Activated naive CD8-positive, alpha-beta T cell treated with anti-CD3 and anti-CD28 coated beads for 36 hours (primary cell): ENCODE data around the gene CCL20. TPM values are rescaled to one million over a fixed set of nuclear protein-coding genes. Genes with fewer than 3 reads are reported as not detected.
"Not testable (repeated sequence)": the region's sequence is repeated elsewhere in the genome, so short reads cannot be mapped to it uniquely, and the experiment has no call there.

Experiments used
- DNase-seq: peaks from one replicate; pipeline ENCODE4 v3.0.0; 2021
- H3K27ac Mint-ChIP-seq: one replicate; pipeline ENCODE4 v1.8.0; 2022; ENCODE audit warnings: mild to moderate bottlenecking, moderate library complexity, mixed read lengths
- H3K27me3 Mint-ChIP-seq: one replicate; pipeline ENCODE4 v1.8.0; 2022; ENCODE audit warnings: mild to moderate bottlenecking, mixed read lengths
- H3K36me3 Mint-ChIP-seq: one replicate; pipeline ENCODE4 v1.8.0; 2021; ENCODE audit warnings: mild to moderate bottlenecking, mixed read lengths
- H3K4me1 Mint-ChIP-seq: one replicate; pipeline ENCODE4 v1.8.0; 2021; ENCODE audit warnings: mixed read lengths
- H3K4me3 Mint-ChIP-seq: one replicate; pipeline ENCODE4 v1.8.0; 2022; ENCODE audit warnings: mild to moderate bottlenecking, moderate library complexity, mixed read lengths
- H3K9me3 Mint-ChIP-seq: one replicate; pipeline ENCODE4 v1.8.0; 2022; ENCODE audit warnings: mixed read lengths
- total RNA-seq, 2 experiments: library from RNA; stranded (reverse); gene quantifications; one replicate each; pipeline ENCODE4 v1.2.3, GENCODE V29; 2021

Gene CCL20
- total RNA-seq, 2 experiments from 2014 or later, result 3.1 to 4.4 TPM

DNA sequence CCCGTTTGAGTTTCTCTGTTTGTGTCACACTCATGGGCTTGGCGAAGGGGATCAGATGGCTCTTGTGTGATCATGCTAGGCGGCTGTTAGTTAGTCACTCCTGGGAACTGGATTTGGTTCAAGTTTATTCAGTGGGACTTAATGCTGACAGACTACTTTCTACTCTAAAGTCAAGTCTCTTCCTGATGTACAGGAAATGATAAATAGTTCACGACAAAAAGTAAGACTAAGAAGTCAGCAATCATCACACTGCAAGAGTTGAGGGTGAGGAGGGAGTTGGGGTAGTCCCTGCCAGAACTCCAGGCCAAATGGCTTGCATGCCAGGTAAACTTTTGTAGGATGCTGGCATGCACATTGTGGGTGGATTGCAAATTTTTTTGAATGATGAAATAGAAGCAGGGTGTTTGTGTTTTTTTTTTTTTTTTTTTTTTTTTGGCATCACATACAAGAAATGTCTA is 25.1 kb upstream of the CCL20 start:
- Mint-ChIP-seq H3K36me3 (peaks cover 1% of the 10 kb centered on the region), H3K27me3 (peaks cover 49% of the 10 kb centered on the region), H3K4me1 (peaks cover 6% of the 10 kb centered on the region), H3K27ac (no peak overlapping the region), H3K4me3 (no peak overlapping the region), H3K9me3 (no peaks in the 10 kb centered on the region)
- DNase-seq, result no peak

- Mint-ChIP-seq H3K27me3 (peaks cover 49% of the 10 kb centered on the region), H3K36me3 (peaks cover 1% of the 10 kb centered on the region), H3K27ac (no peak overlapping the region), H3K4me3 (no peak overlapping the region), H3K9me3 (no peaks in the 10 kb centered on the region), H3K4me1 (no peaks in the 10 kb centered on the region)
- DNase-seq, result no peak
Measured at GRCh38 chr2:227789803-227790202, 23.8 kb upstream of the CCL20 start.

- H3K4me1 Mint-ChIP-seq, result no peaks in the 10 kb centered on the region
- H3K36me3 Mint-ChIP-seq, result peaks cover 1% of the 10 kb centered on the region
- H3K27me3 Mint-ChIP-seq, result peaks cover 34% of the 10 kb centered on the region
- no peak overlapping the region for H3K27ac Mint-ChIP-seq
- no peak overlapping the region for H3K4me3 Mint-ChIP-seq
- no peak for DNase-seq
- no peaks in the 10 kb centered on the region for H3K9me3 Mint-ChIP-seq
Measured at GRCh38 chr2:227793148-227793712, 20.4 kb upstream of the CCL20 start.

GRCh38 chr2:227796045-227796711 is 17.5 kb upstream of the CCL20 start:
- no peak for DNase-seq
- Mint-ChIP-seq H3K4me3 (no peak overlapping the region), H3K27me3 (peaks cover 25% of the 10 kb centered on the region)

DNA sequence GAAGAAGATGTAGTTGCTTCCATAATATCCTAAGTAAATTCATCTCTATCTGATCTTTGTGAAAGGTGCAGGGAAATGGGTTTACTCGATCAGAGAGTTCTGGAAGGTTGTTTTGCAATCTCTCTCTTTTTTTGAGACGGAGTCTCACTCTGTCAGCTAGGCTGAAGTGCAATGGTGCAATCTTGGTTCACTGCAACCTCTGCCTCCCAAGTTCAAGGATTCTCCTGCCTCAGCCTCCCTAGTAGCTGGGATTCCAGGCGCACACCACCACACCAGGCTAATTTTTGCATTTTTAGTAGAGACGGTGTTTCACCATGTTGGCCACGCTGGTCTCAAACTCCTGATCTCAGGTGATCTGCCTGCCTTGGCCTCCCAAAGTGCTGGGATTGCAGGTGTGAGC is 16.9 kb upstream of the CCL20 start:
- not testable (repeated sequence) for H3K9me3 Mint-ChIP-seq, H3K36me3 Mint-ChIP-seq, H3K4me1 Mint-ChIP-seq

More at GRCh38 chr2:227796045-227796711, 17.5 kb upstream of the CCL20 start:
- no peaks in the 10 kb centered on the region for H3K36me3 Mint-ChIP-seq
- H3K27ac Mint-ChIP-seq, result no peak overlapping the region
- no peaks in the 10 kb centered on the region for H3K4me1 Mint-ChIP-seq
- H3K9me3 Mint-ChIP-seq, result no peaks in the 10 kb centered on the region

DNA sequence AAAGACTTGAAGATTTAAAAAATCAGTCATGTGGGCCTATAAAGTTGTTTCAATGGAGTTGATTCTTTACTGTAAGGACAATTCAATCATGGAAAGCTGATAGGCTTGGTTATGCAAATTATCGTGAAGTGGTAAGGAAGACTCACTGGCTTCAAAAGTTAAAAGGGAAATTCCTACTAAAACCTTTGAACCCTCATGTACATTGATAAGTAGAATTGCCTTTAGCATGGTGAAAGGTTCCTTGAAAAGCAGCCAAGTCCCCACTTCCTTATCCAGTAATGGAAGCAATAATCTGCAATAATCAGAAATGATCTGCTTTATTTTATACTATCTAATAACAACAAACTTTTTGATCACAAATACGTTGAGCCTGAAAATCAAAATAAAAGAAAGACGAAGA is 14.4 kb upstream of the CCL20 start:
- no peak overlapping the region for H3K27ac Mint-ChIP-seq
- DNase-seq, result no peak
- H3K36me3 Mint-ChIP-seq, result no peaks in the 10 kb centered on the region
- H3K27me3 Mint-ChIP-seq, result peaks cover 27% of the 10 kb centered on the region
- no peaks in the 10 kb centered on the region for H3K9me3 Mint-ChIP-seq
- no peak overlapping the region for H3K4me3 Mint-ChIP-seq
- H3K4me1 Mint-ChIP-seq, result no peaks in the 10 kb centered on the region

More for the DNA sequence above, 16.9 kb upstream of the CCL20 start:
- peaks cover 24% of the 10 kb centered on the region for H3K27me3 Mint-ChIP-seq
- H3K4me3 Mint-ChIP-seq, H3K27ac Mint-ChIP-seq, DNase-seq: not testable (repeated sequence)

- Mint-ChIP-seq H3K27me3 (peaks cover 19% of the 10 kb centered on the region), H3K9me3 (peaks cover 4% of the 10 kb centered on the region), H3K4me1 (peaks cover 11% of the 10 kb centered on the region)
Measured at GRCh38 chr2:227802882-227803281, 10.8 kb upstream of the CCL20 start.

GRCh38 chr2:227804975-227805374 is 8.7 kb upstream of the CCL20 start:
- Mint-ChIP-seq H3K9me3 (peaks cover 4% of the 10 kb centered on the region), H3K4me3 (peak overlapping the region; percentile 63), H3K4me1 (peaks cover 11% of the 10 kb centered on the region), H3K27ac (peak overlapping the region; percentile 95), H3K36me3 (peaks cover 4% of the 10 kb centered on the region), H3K27me3 (peaks cover 17% of the 10 kb centered on the region)
- peak; percentile 12 for DNase-seq

More at GRCh38 chr2:227802882-227803281, 10.8 kb upstream of the CCL20 start:
- H3K27ac Mint-ChIP-seq, result no peak overlapping the region
- H3K36me3 Mint-ChIP-seq, result peaks cover 4% of the 10 kb centered on the region
- no peak for DNase-seq
- no peak overlapping the region for H3K4me3 Mint-ChIP-seq

GRCh38 chr2:227805578-227805977 is 8.1 kb upstream of the CCL20 start:
- peak overlapping the region; percentile 63 for H3K4me3 Mint-ChIP-seq
- peaks cover 4% of the 10 kb centered on the region for H3K9me3 Mint-ChIP-seq
- DNase-seq, result peak; percentile 29
- peaks cover 11% of the 10 kb centered on the region for H3K4me1 Mint-ChIP-seq
- H3K27me3 Mint-ChIP-seq, result peaks cover 16% of the 10 kb centered on the region
- peak overlapping the region; percentile 95 for H3K27ac Mint-ChIP-seq
- H3K36me3 Mint-ChIP-seq, result peaks cover 4% of the 10 kb centered on the region

DNA sequence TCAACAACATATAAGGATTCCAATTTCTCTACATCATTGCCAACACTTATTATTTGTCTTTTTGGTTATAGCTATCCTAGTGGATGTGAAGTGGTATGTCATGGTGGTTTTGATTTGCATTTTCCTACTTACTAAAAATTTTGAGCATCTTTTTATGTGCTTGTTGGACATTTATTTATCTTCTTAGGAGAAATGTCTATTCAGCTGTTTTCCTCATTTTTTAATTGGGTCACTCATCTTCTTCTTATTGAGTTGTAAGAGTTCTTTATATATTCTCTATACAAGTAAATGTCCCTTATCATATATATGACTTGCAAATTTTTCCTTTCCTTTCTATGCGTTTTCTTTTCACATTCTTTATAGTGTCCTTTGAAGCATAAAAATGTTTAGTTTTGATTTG is 4.7 kb upstream of the CCL20 start:
- no peak for DNase-seq
- Mint-ChIP-seq H3K36me3 (peaks cover 11% of the 10 kb centered on the region), H3K4me1 (peaks cover 19% of the 10 kb centered on the region), H3K27me3 (peaks cover 34% of the 10 kb centered on the region), H3K27ac (no peak overlapping the region), H3K4me3 (no peak overlapping the region), H3K9me3 (peaks cover 4% of the 10 kb centered on the region)

- Mint-ChIP-seq H3K27ac (no peak overlapping the region), H3K4me3 (no peak overlapping the region), H3K27me3 (peaks cover 41% of the 10 kb centered on the region), H3K36me3 (peaks cover 9% of the 10 kb centered on the region), H3K9me3 (no peaks in the 10 kb centered on the region), H3K4me1 (peaks cover 12% of the 10 kb centered on the region)
- DNase-seq, result no peak
Measured at GRCh38 chr2:227812001-227812400, 1.6 kb upstream of the CCL20 start.

GRCh38 chr2:227813229-227813561 is 447 bp upstream of the CCL20 start:
- H3K27me3 Mint-ChIP-seq, result peaks cover 46% of the 10 kb centered on the region
- H3K4me3 Mint-ChIP-seq, result no peak overlapping the region
- H3K9me3 Mint-ChIP-seq, result no peaks in the 10 kb centered on the region
- peaks cover 11% of the 10 kb centered on the region for H3K36me3 Mint-ChIP-seq
- peak overlapping the region; percentile 2 for H3K27ac Mint-ChIP-seq
- peaks cover 21% of the 10 kb centered on the region for H3K4me1 Mint-ChIP-seq
- no peak for DNase-seq

DNA sequence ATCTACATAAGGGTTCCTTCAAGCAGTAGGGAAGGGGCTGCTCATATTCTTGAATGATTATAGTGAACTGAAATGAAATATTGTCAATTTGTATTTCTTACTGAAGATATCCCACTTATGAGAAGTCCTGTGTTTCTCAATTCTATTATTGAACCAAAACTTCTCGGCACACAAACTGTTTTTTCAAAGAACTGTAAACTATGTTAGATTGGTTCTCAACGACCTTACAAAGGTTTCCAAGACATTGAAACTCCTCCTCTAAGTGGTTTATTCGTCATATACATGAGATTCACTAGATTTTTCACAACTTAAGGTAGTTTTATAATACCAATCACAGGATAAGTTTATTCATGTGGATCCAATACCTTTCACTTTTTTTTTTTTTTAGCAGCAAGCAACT is 1.4 kb downstream of the CCL20 start:
- Mint-ChIP-seq H3K4me1 (peaks cover 31% of the 10 kb centered on the region), H3K27ac (no peak overlapping the region), H3K27me3 (peaks cover 43% of the 10 kb centered on the region), H3K36me3 (peaks cover 11% of the 10 kb centered on the region), H3K9me3 (no peaks in the 10 kb centered on the region), H3K4me3 (no peak overlapping the region)
- no peak for DNase-seq

- Mint-ChIP-seq H3K4me3 (no peak overlapping the region), H3K4me1 (peaks cover 31% of the 10 kb centered on the region), H3K27me3 (peaks cover 42% of the 10 kb centered on the region), H3K9me3 (no peaks in the 10 kb centered on the region), H3K27ac (peak overlapping the region; percentile 62), H3K36me3 (peaks cover 9% of the 10 kb centered on the region)
- no peak for DNase-seq
Measured at GRCh38 chr2:227816507-227817294, 3.1 kb downstream of the CCL20 start.

GRCh38 chr2:227817336-227817735 is 3.7 kb downstream of the CCL20 start:
- peaks cover 9% of the 10 kb centered on the region for H3K36me3 Mint-ChIP-seq
- H3K4me3 Mint-ChIP-seq, result no peak overlapping the region
- H3K27ac Mint-ChIP-seq, result peak overlapping the region; percentile 88
- peaks cover 36% of the 10 kb centered on the region for H3K27me3 Mint-ChIP-seq
- H3K4me1 Mint-ChIP-seq, result peaks cover 31% of the 10 kb centered on the region
- DNase-seq, result no peak
- no peaks in the 10 kb centered on the region for H3K9me3 Mint-ChIP-seq
